H9 (cell line): ENCODE measurements around the gene SPATA17. TPM values are rescaled to one million over a fixed set of nuclear protein-coding genes. Genes with fewer than 3 reads are reported as not detected.

Experiments used
- DNase-seq: peaks from one replicate; pipeline ENCODE4 v3.0.0-alpha.2; 2017
- H2AFZ ChIP-seq: one replicate; pipeline ENCODE4 v1.6.1; 2013; ENCODE audit warnings: mild to moderate bottlenecking, low read length, control low read depth, moderate library complexity
- H2AK5ac ChIP-seq: 2 replicates; pipeline ENCODE4 v1.6.1; 2013; ENCODE audit warnings: low read length, control low read depth, mixed read lengths; ENCODE audit not compliant: insufficient read length
- H2BK120ac ChIP-seq: one replicate; pipeline ENCODE4 v1.6.1; 2013; ENCODE audit warnings: low read depth, mild to moderate bottlenecking, low read length, control low read depth, inconsistent platforms; ENCODE audit not compliant: poor library complexity, severe bottlenecking
- H2BK12ac ChIP-seq: 2 replicates; pipeline ENCODE4 v1.6.1; 2013; ENCODE audit warnings: low read length, control low read depth, mixed read lengths, low read depth; ENCODE audit not compliant: insufficient read length
- H2BK15ac ChIP-seq: 2 replicates; pipeline ENCODE4 v1.6.1; 2013; ENCODE audit warnings: low read depth, low read length, control low read depth
- H2BK20ac ChIP-seq: one replicate; pipeline ENCODE4 v1.6.1; 2013; ENCODE audit warnings: low read depth, mild to moderate bottlenecking, low read length, control low read depth, inconsistent platforms; ENCODE audit not compliant: poor library complexity, severe bottlenecking
- H2BK5ac ChIP-seq: 2 replicates; pipeline ENCODE4 v1.6.1; 2013; ENCODE audit warnings: low read length, control low read depth, mixed read lengths; ENCODE audit not compliant: insufficient read length
- H3K14ac ChIP-seq: 2 replicates; pipeline ENCODE4 v1.6.1; 2013; ENCODE audit warnings: low read length, control low read depth; ENCODE audit not compliant: insufficient read depth
- H3K18ac ChIP-seq: 2 replicates; pipeline ENCODE4 v1.6.1; 2013; ENCODE audit warnings: low read depth, mild to moderate bottlenecking, mixed read lengths, low read length, control low read depth; ENCODE audit not compliant: insufficient read length
- H3K23ac ChIP-seq: 2 replicates; pipeline ENCODE4 v1.6.1; 2013; ENCODE audit warnings: low read length, control low read depth, mixed read lengths, low read depth; ENCODE audit not compliant: insufficient read length
- H3K23me2 ChIP-seq: 2 replicates; pipeline ENCODE4 v1.6.1; 2013; ENCODE audit warnings: low read depth, mild to moderate bottlenecking, mixed read lengths, low read length, control low read depth; ENCODE audit not compliant: insufficient read length, poor library complexity, severe bottlenecking
- H3K27ac ChIP-seq: 2 replicates; pipeline ENCODE4 v1.5.1; 2013; ENCODE audit warnings: low read length, control low read depth, mixed read lengths, low read depth; ENCODE audit not compliant: insufficient read length
- H3K27me3 ChIP-seq: 2 replicates; pipeline ENCODE4 v1.6.1; 2013; ENCODE audit warnings: low read length, control low read depth, inconsistent platforms; ENCODE audit not compliant: insufficient read depth
- H3K4ac ChIP-seq: 2 replicates; pipeline ENCODE4 v1.6.1; 2013; ENCODE audit warnings: low read depth, mild to moderate bottlenecking, control low read depth, inconsistent platforms, low read length, moderate library complexity
- H3K4me1 ChIP-seq: 2 replicates; pipeline ENCODE4 v1.6.1; 2013; ENCODE audit warnings: low read length, control low read depth, inconsistent platforms; ENCODE audit not compliant: insufficient read depth
- H3K4me2 ChIP-seq: 2 replicates; pipeline ENCODE4 v1.6.1; 2013; ENCODE audit warnings: low read length, control low read depth, mixed read lengths; ENCODE audit not compliant: insufficient read length, insufficient read depth
- H3K56ac ChIP-seq: 2 replicates; pipeline ENCODE4 v1.6.1; 2013; ENCODE audit warnings: low read depth, mild to moderate bottlenecking, mixed read lengths, low read length, control low read depth; ENCODE audit not compliant: insufficient read length
- H3K79me1 ChIP-seq: 2 replicates; pipeline ENCODE4 v1.6.1; 2013; ENCODE audit warnings: low read depth, mild to moderate bottlenecking, moderate library complexity, low read length, control low read depth, inconsistent platforms; ENCODE audit not compliant: insufficient read depth, poor library complexity, severe bottlenecking
- H3K79me2 ChIP-seq: 2 replicates; pipeline ENCODE4 v1.6.1; 2013; ENCODE audit warnings: low read length, control low read depth, inconsistent platforms; ENCODE audit not compliant: insufficient read depth
- H3K9ac ChIP-seq: 2 replicates; pipeline ENCODE4 v1.6.1; 2013; ENCODE audit warnings: low read length, control low read depth, mixed read lengths; ENCODE audit not compliant: insufficient read length; ENCODE audit errors: extremely low read depth
- H3K9me3 ChIP-seq: one replicate; pipeline ENCODE4 v1.6.1; 2013; ENCODE audit warnings: low read depth, low read length, inconsistent platforms; ENCODE audit not compliant: control insufficient read depth
- H3T11ph ChIP-seq: one replicate; pipeline ENCODE4 v1.6.1; 2013; ENCODE audit warnings: mild to moderate bottlenecking, low read length, control low read depth, inconsistent platforms
- H4K20me1 ChIP-seq: one replicate; pipeline ENCODE4 v1.6.1; 2013; ENCODE audit not compliant: control insufficient read depth, insufficient read length, insufficient read depth
- H4K5ac ChIP-seq: 2 replicates; pipeline ENCODE4 v1.6.1; 2013; ENCODE audit warnings: low read depth, mild to moderate bottlenecking, mixed read lengths, low read length, control low read depth; ENCODE audit not compliant: insufficient read length
- H4K8ac ChIP-seq: replicated peaks from 2 replicates; pipeline ENCODE4 v1.6.1; 2013; ENCODE audit warnings: low read length, control low read depth, mixed read lengths, low read depth; ENCODE audit not compliant: insufficient read length
- H4K91ac ChIP-seq: 2 replicates; pipeline ENCODE4 v1.6.1; 2013; ENCODE audit warnings: low read depth, mild to moderate bottlenecking, moderate library complexity, mixed read lengths, low read length, control low read depth; ENCODE audit not compliant: insufficient read length
- H3K27ac Mint-ChIP-seq, 3 experiments: 2 replicates in 2 of 3; 3 replicates in 1 of 3; pipeline ENCODE4 v1.8.0; 2020 to 2021; ENCODE audit warnings: mixed read lengths in 3 of 3, mild to moderate bottlenecking in 1 of 3, moderate library complexity in 1 of 3
- H3K27me3 Mint-ChIP-seq: 2 replicates; pipeline ENCODE4 v1.8.0; 2021; ENCODE audit warnings: low read depth, mild to moderate bottlenecking, moderate library complexity, mixed read lengths
- H3K36me3 Mint-ChIP-seq, 3 experiments: 2 replicates in 2 of 3; 3 replicates in 1 of 3; pipeline ENCODE4 v1.8.0; 2020 to 2021; ENCODE audit warnings: low read depth in 3 of 3, mixed read lengths in 3 of 3; ENCODE audit not compliant: insufficient read depth in 1 of 3
- H3K4me1 Mint-ChIP-seq, 2 experiments: 2 replicates each; pipeline ENCODE4 v1.8.0; 2020; ENCODE audit warnings: mixed read lengths in 2 of 2
- H3K4me3 Mint-ChIP-seq, 2 experiments: 2 replicates in 1 of 2; 3 replicates in 1 of 2; pipeline ENCODE4 v1.8.0; 2020 to 2021; ENCODE audit warnings: mild to moderate bottlenecking in 2 of 2, mixed read lengths in 2 of 2, moderate library complexity in 1 of 2
- H3K9me3 Mint-ChIP-seq, 2 experiments: 2 replicates in 1 of 2; 3 replicates in 1 of 2; pipeline ENCODE4 v1.8.0; 2020; ENCODE audit warnings: mild to moderate bottlenecking in 2 of 2, mixed read lengths in 2 of 2, moderate library complexity in 1 of 2
- WGBS: extraction: QIAGEN DNeasy Blood & Tissue Kit; methylation state at CpG from one replicate; pipeline ENCODE4 v1.1.7; 2013; ENCODE audit warnings: missing lambda C conversion rate, low lambda C conversion rate, mixed read lengths; ENCODE audit not compliant: insufficient read length; ENCODE audit errors: extremely low coverage; 5-methylcytosine and 5-hydroxymethylcytosine counted together
- total RNA-seq: library from RNA; stranded (reverse); gene quantifications from 2 replicates; pipeline ENCODE4 v1.2.1, GENCODE V29; 2021
- TF ChIP-seq, protein P1 (sequence below): fragments of 200-600 bp; sonication (generic); conservative IDR thresholded peaks from 3 replicates; pipeline ENCODE4 v1.8.0; 2021; ENCODE audit warnings: antibody characterized with exemption, mild to moderate bottlenecking

The SPATA17 gene
- total RNA-seq, 1 experiment from 2014 or later = 0.44 TPM

DNA sequence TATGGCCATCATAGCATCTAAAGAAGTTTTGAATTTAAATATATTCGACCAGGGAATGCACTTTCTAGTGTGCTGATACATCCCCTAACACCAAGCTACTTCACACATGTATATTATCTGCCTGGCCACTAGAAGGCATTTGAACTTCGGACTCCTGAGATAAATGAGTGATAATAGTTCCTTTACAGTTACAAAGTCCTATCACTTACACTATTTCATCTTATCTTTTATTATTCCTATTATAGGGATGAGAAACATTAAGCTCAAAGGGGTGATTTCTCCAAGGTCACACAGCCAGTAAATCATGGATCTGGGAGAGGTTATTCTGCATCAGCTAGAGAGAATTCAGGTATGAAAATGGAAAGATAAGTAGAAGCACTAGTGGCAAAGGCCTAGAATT is 40.5 kb upstream of the SPATA17 start:
- no peaks in the 10 kb centered on the region for H3K36me3 Mint-ChIP-seq

More for the DNA sequence above, 40.5 kb upstream of the SPATA17 start:
- no peaks in the 10 kb centered on the region for H3K79me2 ChIP-seq
- DNase-seq = no peak
- no peak overlapping the region for H3K56ac ChIP-seq
- H3K14ac ChIP-seq = no peak overlapping the region
- no peak overlapping the region for H2BK20ac ChIP-seq
- no peak overlapping the region for H3K4me2 ChIP-seq
- H3K23me2 ChIP-seq = no peaks in the 10 kb centered on the region
- H3K27ac ChIP-seq = no peak overlapping the region
- WGBS = no CpG with 5 or more reads among the region's 2 CpGs
- H3K18ac ChIP-seq = no peak overlapping the region
- H3K4me1 Mint-ChIP-seq = no peaks in the 10 kb centered on the region
- no peak overlapping the region for H2BK12ac ChIP-seq
- H3T11ph ChIP-seq = no peak overlapping the region
- H2BK15ac ChIP-seq = no peak overlapping the region
- H2AFZ ChIP-seq = no peak overlapping the region
- no peaks in the 10 kb centered on the region for H3K79me1 ChIP-seq
- H3K27me3 Mint-ChIP-seq = no peaks in the 10 kb centered on the region
- H3K9me3 Mint-ChIP-seq = no peaks in the 10 kb centered on the region
- no peaks in the 10 kb centered on the region for H4K20me1 ChIP-seq
- H3K4me3 Mint-ChIP-seq = no peak overlapping the region
- H3K9me3 ChIP-seq = no peaks in the 10 kb centered on the region
- no peak overlapping the region for H3K23ac ChIP-seq
- H2AK5ac ChIP-seq = no peak overlapping the region
- H3K4ac ChIP-seq = no peak overlapping the region
- H4K8ac ChIP-seq = no peak overlapping the region
- H2BK5ac ChIP-seq = no peak overlapping the region
- TF ChIP-seq, protein P1, sequence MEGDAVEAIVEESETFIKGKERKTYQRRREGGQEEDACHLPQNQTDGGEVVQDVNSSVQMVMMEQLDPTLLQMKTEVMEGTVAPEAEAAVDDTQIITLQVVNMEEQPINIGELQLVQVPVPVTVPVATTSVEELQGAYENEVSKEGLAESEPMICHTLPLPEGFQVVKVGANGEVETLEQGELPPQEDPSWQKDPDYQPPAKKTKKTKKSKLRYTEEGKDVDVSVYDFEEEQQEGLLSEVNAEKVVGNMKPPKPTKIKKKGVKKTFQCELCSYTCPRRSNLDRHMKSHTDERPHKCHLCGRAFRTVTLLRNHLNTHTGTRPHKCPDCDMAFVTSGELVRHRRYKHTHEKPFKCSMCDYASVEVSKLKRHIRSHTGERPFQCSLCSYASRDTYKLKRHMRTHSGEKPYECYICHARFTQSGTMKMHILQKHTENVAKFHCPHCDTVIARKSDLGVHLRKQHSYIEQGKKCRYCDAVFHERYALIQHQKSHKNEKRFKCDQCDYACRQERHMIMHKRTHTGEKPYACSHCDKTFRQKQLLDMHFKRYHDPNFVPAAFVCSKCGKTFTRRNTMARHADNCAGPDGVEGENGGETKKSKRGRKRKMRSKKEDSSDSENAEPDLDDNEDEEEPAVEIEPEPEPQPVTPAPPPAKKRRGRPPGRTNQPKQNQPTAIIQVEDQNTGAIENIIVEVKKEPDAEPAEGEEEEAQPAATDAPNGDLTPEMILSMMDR = peak; percentile 39; the same call in 1 of the 3 replicates
- no peaks in the 10 kb centered on the region for H3K4me1 ChIP-seq
- H4K91ac ChIP-seq = no peak overlapping the region
- no peak overlapping the region for H3K9ac ChIP-seq
- H3K27ac Mint-ChIP-seq = no peak overlapping the region
- no peaks in the 10 kb centered on the region for H3K27me3 ChIP-seq
- no peak overlapping the region for H4K5ac ChIP-seq
- H2BK120ac ChIP-seq = no peak overlapping the region
